HEK293T (cell line): Measurements from ENCODE around the gene PFDN4.

Source experiments
- SP1 ChIP-seq: fragments of 450-650 bp; IDR thresholded peaks from 2 replicates; pipeline ENCODE4 v1.6.1; 2017
- TARDBP ChIP-seq: fragments of 450-650 bp; IDR thresholded peaks from 2 replicates; pipeline ENCODE4 v1.6.1; 2016
- ZNF384 ChIP-seq: fragments of 450-650 bp; IDR thresholded peaks from 2 replicates; pipeline ENCODE4 v1.6.1; 2016

DNA sequence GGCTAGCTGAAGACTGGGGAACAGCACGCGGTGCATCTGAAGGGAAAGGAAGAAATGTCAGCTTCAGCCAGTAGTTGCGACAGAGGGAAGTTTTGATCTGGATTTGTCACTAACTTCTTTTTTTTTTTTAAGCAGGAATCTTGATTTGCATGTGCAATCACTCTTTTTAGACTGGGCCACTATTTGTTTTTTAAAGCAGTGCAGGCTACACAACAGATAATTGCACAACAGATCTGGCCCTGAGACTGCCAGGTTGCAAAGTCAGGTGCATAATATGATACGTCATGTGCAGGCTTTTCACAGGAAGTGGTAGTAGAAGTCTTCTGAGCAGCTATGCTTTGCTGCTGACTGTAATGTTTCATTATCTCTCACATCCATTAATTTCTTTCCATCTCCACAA, 13.5 kb downstream of the PFDN4 start:
- TF ChIP-seq SP1 (no peak), ZNF384 (no peak), TARDBP (no peak)
